ENCODE results near the gene ST6GALNAC4.

DNA sequence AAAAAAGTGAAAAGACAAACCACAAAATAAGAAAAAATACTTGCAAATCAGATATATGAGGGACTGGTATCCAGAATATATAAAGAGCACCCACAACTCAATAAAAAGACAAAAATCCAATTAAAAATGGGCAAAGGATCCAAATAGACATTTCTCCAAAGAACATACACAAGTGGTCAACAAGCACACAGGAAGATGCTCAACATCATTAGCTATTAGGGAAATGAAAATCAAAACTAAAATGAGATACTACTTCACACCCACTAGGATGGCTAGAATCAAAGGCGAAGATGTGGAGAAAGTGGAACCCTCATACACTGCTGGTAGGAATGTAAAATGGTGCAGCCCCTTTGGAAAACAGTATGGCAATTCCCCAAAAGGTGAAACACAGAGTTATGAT is 41.9 kb upstream of the ST6GALNAC4 start:
- TF ChIP-seq, protein P1, sequence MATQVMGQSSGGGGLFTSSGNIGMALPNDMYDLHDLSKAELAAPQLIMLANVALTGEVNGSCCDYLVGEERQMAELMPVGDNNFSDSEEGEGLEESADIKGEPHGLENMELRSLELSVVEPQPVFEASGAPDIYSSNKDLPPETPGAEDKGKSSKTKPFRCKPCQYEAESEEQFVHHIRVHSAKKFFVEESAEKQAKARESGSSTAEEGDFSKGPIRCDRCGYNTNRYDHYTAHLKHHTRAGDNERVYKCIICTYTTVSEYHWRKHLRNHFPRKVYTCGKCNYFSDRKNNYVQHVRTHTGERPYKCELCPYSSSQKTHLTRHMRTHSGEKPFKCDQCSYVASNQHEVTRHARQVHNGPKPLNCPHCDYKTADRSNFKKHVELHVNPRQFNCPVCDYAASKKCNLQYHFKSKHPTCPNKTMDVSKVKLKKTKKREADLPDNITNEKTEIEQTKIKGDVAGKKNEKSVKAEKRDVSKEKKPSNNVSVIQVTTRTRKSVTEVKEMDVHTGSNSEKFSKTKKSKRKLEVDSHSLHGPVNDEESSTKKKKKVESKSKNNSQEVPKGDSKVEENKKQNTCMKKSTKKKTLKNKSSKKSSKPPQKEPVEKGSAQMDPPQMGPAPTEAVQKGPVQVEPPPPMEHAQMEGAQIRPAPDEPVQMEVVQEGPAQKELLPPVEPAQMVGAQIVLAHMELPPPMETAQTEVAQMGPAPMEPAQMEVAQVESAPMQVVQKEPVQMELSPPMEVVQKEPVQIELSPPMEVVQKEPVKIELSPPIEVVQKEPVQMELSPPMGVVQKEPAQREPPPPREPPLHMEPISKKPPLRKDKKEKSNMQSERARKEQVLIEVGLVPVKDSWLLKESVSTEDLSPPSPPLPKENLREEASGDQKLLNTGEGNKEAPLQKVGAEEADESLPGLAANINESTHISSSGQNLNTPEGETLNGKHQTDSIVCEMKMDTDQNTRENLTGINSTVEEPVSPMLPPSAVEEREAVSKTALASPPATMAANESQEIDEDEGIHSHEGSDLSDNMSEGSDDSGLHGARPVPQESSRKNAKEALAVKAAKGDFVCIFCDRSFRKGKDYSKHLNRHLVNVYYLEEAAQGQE (IDR thresholded peaks at IDR 0.05; ENCODE audit: insufficient read depth in 1 of 2, low read depth in 2 of 2, low read length in 2 of 2): no peak
- TF ChIP-seq POLR2AphosphoS5 (IDR thresholded peaks at IDR 0.05; ENCODE audit: low read depth, low read length) (no peak), FOXP2 (optimal IDR thresholded peaks at IDR 0.05; ENCODE audit: borderline replicate concordance, extremely low read depth, extremely low read length, insufficient read depth) (no peak), SIN3A (IDR thresholded peaks at IDR 0.05; ENCODE audit: borderline replicate concordance, insufficient read depth, low read length) (no peak)

All from PFSK-1 (cell line).